ENCODE measurements around the gene GASK1A.

GRCh38 chr3:43034911-43035310 is 55.8 kb downstream of the GASK1A start:
- TF ChIP-seq CTCF (IDR thresholded peaks at IDR 0.05) (no peak), POLR2AphosphoS5 (IDR thresholded peaks at IDR 0.05; ENCODE audit: insufficient read depth in 1 of 2, low read depth in 1 of 2) (no peak), POLR2A (IDR thresholded peaks at IDR 0.05) (no peak)

Measured in vagina (tissue), 2 donors.